GM19438 (cell line): ENCODE measurements around the gene ETFA.
"Not testable (repeated sequence)": the region's sequence is repeated elsewhere in the genome, so short reads cannot be mapped to it uniquely, and the experiment has no call there.

Experiments used
- ATAC-seq: cut with Tn5 transposase; IDR thresholded peaks from one replicate; pipeline ENCODE4 v1.9.1; 2021; ENCODE audit warnings: low read depth; ENCODE audit not compliant: unreplicated experiment

The ETFA gene

GRCh38 chr15:76285241-76285825 is 25.9 kb downstream of the ETFA start:
- no peak for ATAC-seq

GRCh38 chr15:76282465-76282864 is 28.8 kb downstream of the ETFA start:
- ATAC-seq: no peak

GRCh38 chr15:76278651-76279050 is 32.6 kb downstream of the ETFA start:
- no peak for ATAC-seq

GRCh38 chr15:76274821-76275220 is 36.4 kb downstream of the ETFA start:
- no peak for ATAC-seq

- no peak for ATAC-seq
These were observed 37.0 kb downstream of the ETFA start for GRCh38 chr15:76274226-76274625.

- ATAC-seq: no peak
These were observed 40.4 kb downstream of the ETFA start for GRCh38 chr15:76270876-76271275.

GRCh38 chr15:76267077-76267476 is 44.2 kb downstream of the ETFA start:
- no peak for ATAC-seq

GRCh38 chr15:76265769-76266168 is 45.5 kb downstream of the ETFA start:
- ATAC-seq: not testable (repeated sequence)

GRCh38 chr15:76260246-76260938 is 50.9 kb downstream of the ETFA start:
- ATAC-seq: no peak

- ATAC-seq: no peak
These were observed 51.9 kb downstream of the ETFA start for GRCh38 chr15:76259392-76259791.

GRCh38 chr15:76258460-76258859 is 52.8 kb downstream of the ETFA start:
- ATAC-seq: no peak

- ATAC-seq: no peak
These were observed 57.4 kb downstream of the ETFA start for GRCh38 chr15:76253691-76254473.

- no peak for ATAC-seq
These were observed 59.0 kb downstream of the ETFA start for GRCh38 chr15:76252249-76252648.

GRCh38 chr15:76251717-76252116 is 59.6 kb downstream of the ETFA start:
- ATAC-seq: no peak

- no peak for ATAC-seq
These were observed 66.1 kb downstream of the ETFA start for GRCh38 chr15:76245072-76245610.

- ATAC-seq: no peak
These were observed 71.5 kb downstream of the ETFA start for GRCh38 chr15:76239786-76240185.

GRCh38 chr15:76236350-76236749 is 74.9 kb downstream of the ETFA start:
- ATAC-seq: no peak

GRCh38 chr15:76235186-76235826 is 76.0 kb downstream of the ETFA start:
- no peak for ATAC-seq

- no peak for ATAC-seq
These were observed 76.9 kb downstream of the ETFA start for GRCh38 chr15:76234337-76234889.

GRCh38 chr15:76233921-76234320 is 77.3 kb downstream of the ETFA start:
- ATAC-seq: no peak

GRCh38 chr15:76229266-76229665 is 82.0 kb downstream of the ETFA start:
- no peak for ATAC-seq
